GM12891 (cell line): Measurements from ENCODE around the gene ABCA1.
A peak's percentile ranks its signal among the peaks of the same experiment; 100 is the strongest.

Experiments
- DNase-seq: peaks from one replicate; pipeline ENCODE4 v3.0.0; 2011; ENCODE audit warnings: low spot score; ENCODE audit not compliant: insufficient read length
- FAIRE-seq: peaks from 2 replicates; lab custom pipeline; 2011; peaks lifted over from hg19 to GRCh38; lab: Jason Lieb, UNC
- PAX5 ChIP-seq: IDR thresholded peaks from 2 replicates; pipeline ENCODE4 v1.6.1; 2011; ENCODE audit warnings: low read length, moderate library complexity, mild to moderate bottlenecking; ENCODE audit not compliant: insufficient read depth, severe bottlenecking
- POLR2A ChIP-seq: IDR thresholded peaks from 2 replicates; pipeline ENCODE4 v1.6.1; 2011; ENCODE audit warnings: low read depth, low read length, control low read depth
- POLR2AphosphoS5 ChIP-seq: IDR thresholded peaks from 2 replicates; pipeline ENCODE4 v1.6.1; 2011; ENCODE audit warnings: low read depth, low read length, control low read depth
- POU2F2 ChIP-seq: IDR thresholded peaks from 2 replicates; pipeline ENCODE4 v1.6.1; 2011; ENCODE audit warnings: low read depth, mild to moderate bottlenecking, control low read depth, low read length, moderate library complexity
- SPI1 ChIP-seq: IDR thresholded peaks from 2 replicates; pipeline ENCODE4 v1.6.1; 2011; ENCODE audit warnings: low read depth, low read length, control low read depth
- TAF1 ChIP-seq: IDR thresholded peaks from 2 replicates; pipeline ENCODE4 v1.6.1; 2011; ENCODE audit warnings: low read depth, low read length, control low read depth

Gene ABCA1

DNA sequence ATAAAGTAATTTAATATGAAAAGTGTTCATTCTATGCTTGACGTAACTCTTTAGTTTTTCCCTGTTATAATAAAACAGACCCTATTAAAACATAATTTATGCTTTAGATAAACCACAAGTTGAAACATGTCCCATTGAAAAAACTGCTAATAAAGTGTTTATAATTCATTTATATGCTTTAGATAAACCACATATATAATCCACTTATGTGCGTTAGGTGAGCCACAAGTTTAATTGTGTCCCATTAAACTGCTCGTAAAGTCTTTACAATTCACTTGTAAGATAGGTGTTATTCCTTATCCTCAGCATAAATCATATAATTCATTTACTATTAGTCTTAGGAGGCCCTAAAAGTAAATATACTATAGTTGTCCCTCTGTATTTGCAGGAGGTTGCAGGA, 160.4 kb downstream of the ABCA1 start:
- FAIRE-seq (no peak), DNase-seq (no peak)
- no peak for TF ChIP-seq POLR2A
- TF ChIP-seq PAX5 = no peak

DNA sequence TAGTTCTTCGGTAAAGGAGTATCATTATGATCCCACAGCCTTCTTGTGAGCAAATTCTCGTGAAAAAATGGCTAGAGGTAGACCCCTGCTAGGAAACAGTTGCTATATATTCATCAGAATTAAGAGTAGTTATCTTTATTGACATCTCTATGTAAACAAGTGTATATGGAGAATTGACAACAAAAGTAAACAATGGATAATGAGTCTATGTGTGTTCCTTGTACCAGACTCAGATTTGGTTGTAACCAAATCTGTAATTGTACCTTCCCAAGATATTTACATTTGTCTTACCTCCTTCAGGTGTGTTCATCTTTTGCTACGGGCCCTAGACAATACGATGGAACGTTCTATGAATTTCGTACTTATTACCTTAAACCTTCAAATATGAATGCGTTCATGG, 161.9 kb downstream of the ABCA1 start:
- no peak for FAIRE-seq
- DNase-seq = no peak
- no peak for TF ChIP-seq SPI1
- TF ChIP-seq TAF1 = no peak
- TF ChIP-seq POLR2AphosphoS5 = no peak
- TF ChIP-seq POLR2A = no peak
- no peak for TF ChIP-seq PAX5
- no peak for TF ChIP-seq POU2F2

DNA sequence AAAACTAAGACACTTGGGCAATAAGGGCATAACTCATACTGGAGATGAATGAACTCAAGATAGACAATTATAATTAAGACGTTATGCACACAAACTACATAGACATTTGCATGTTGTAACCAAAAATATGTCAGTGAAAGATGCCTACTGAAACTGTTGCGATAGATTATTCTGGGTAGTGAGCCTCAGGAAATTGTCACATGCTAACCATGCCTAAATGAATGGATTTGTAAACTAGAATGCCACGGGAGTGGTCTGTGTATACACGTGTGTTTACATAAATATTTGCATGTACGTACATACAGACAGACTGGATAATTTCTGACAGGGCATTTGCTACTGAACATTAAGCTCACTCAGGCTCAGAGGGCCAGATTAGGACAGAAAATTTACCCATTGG, 162.8 kb downstream of the ABCA1 start:
- FAIRE-seq (peak; percentile 72), DNase-seq (no peak)
- TF ChIP-seq TAF1 = no peak
- TF ChIP-seq SPI1 = no peak
- TF ChIP-seq PAX5 = no peak
- no peak for TF ChIP-seq POU2F2
- TF ChIP-seq POLR2A = no peak
- no peak for TF ChIP-seq POLR2AphosphoS5

DNA sequence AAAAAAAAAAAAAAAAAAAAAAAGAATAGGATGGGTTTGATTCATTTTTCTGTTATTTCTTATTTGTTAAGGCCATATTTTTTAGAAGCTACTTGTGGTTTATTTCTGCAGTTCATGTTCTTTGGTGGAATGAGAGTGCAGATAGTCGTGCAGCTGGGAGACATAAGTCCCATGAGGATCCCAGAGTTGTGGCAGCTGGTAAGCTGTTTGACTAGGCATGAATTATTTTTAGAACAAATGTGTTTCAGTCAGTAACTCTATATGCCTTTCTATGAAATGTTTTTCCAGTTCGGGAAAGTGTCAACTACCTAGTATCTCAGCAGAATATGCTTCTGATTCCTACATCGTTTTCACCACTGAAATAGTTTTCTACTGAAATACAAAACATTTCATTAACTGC, 169.0 kb downstream of the ABCA1 start:
- FAIRE-seq (peak; percentile 69), DNase-seq (no peak)
- no peak for TF ChIP-seq POLR2A
- TF ChIP-seq TAF1 = no peak
- no peak for TF ChIP-seq PAX5
- no peak for TF ChIP-seq POLR2AphosphoS5
- TF ChIP-seq SPI1 = no peak
- TF ChIP-seq POU2F2 = no peak

DNA sequence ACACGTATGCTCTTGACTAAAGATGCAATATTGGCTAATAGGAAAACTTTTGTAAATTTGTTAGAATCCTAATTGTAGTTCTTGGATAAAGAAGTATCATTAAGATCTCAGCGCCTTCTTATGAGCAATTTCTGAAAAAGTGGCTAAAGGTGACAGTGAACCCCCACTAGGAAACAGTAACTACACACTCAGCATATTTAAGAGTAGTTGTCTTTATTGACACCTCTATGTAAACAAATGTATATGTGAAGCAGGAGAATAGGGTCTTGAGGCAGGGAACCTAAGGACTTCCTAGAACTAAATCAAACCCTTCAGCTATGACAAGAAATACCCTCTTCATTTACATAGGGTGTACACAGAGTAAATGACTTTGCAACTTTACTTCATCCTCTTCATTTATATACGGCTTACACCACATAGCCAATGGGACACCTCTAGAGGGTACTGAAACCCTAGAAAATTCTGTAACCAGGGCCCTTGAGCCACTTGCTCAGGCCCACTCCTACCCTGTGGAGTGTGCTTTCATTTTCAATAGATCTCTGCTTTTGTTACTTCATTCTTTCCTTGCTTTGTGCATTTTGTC, 177.7 kb downstream of the ABCA1 start:
- FAIRE-seq (no peak), DNase-seq (no peak)
- no peak for TF ChIP-seq PAX5
- TF ChIP-seq TAF1 = no peak

DNA sequence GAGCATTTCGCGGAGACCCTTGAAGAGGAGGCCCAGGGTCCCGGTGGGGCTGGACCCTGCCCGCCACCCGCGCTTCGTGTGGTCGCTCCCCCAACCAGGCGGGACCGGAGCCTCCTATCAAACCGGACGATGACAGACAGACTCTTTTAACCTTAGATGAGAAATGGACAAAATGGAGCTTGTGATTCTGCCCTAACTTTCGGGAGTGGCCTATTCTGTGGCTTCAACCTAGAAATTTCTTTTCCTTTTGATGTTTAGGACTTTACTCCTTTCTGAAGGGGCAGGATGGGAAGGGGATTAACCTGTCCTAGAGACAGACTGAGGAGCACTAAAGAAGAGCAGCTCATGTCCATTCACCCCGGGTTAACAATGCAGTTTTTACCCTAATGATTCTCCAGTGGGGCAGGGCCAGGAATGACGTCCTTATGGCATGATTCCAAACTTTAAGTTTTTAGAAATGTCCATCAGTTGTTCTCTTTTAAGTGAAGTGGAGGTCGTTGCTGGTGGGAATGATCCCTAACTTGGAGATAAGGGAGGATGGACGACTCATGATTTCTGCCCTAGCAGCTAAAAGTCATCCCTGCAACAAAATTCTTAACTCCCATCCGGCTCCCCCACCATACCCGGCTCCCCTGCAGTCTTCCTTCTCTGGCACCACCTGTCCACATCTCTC, 179.5 kb downstream of the ABCA1 start:
- FAIRE-seq (no peak), DNase-seq (no peak)
- TF ChIP-seq POU2F2 (no peak), PAX5 (no peak), POLR2A (no peak), SPI1 (no peak), POLR2AphosphoS5 (no peak), TAF1 (no peak)

DNA sequence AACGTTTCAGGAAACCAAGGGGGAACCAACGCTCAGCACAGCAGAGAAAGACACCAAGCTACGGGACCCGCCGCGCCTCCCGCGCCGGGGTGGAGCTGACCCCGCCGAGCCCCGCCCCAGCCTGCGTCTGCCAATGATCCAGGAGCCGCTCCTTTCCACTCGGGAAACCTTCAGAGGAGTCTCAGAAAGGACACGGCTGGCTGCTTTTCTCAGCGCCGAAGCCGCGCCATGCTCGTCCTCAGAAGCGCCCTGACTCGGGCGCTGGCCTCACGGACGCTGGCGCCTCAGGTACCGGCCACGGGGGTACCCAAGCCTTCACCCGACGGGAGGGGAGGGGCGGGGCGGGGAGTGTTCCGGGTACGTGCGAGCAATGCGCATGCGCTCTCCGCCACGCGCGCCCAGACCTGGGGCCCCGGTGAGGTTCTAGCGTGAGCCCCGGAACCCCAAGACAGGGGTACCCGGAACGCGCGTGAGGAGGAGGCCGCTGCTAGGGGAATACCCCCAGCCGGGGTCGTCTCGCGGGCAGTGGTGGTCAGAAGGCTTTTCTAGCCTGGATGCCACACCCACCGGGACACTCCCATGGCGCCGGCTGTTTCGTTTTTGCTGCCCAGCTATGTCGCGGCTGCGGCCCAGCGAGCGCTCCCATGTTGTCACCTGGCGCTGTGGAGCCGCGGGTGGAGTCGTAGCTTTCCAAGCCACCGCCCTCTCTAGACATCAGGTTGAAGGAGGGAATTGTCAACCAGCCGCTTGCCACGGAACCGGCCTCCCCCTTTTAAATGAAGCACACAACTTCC, 180.2 kb downstream of the ABCA1 start, which contains the start of gene NIPSNAP3A:
Gene NIPSNAP3A, plus strand, starts transcription at position 119 of the 794 bp plus-strand sequence. Its CDS starts 110 bp downstream, at position 229.
- TF ChIP-seq POLR2A = peak; percentile 43; the same call in 1 of the 2 replicates
- no peak for TF ChIP-seq POU2F2
- TF ChIP-seq PAX5 = peak; percentile 86
- peak; percentile 37; the same call in 1 of the 2 replicates for TF ChIP-seq TAF1
- TF ChIP-seq SPI1 = no peak
- TF ChIP-seq POLR2AphosphoS5 = peak; percentile 75; the same call in 1 of the 2 replicates
- FAIRE-seq (peak; percentile 83), DNase-seq (peak; percentile 67)

DNA sequence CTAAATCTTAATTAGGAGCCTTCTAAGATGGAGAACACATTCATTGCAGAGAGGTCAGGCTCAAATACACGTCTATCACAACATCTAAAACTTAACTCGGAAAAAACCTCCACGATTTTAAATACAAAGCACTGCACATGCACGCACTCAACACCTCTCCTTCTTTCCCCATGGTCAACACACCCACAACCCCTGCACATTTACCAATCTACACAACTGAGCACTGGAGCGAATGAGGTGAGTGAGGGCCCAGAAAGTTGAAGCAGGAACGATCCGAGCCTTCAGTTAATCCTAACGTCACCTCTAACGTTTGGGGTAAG, 180.8 kb downstream of the ABCA1 start:
- FAIRE-seq = peak; percentile 9
- TF ChIP-seq SPI1 (no peak), POLR2A (no peak), PAX5 (no peak), TAF1 (no peak), POLR2AphosphoS5 (no peak), POU2F2 (no peak)
- DNase-seq = no peak

DNA sequence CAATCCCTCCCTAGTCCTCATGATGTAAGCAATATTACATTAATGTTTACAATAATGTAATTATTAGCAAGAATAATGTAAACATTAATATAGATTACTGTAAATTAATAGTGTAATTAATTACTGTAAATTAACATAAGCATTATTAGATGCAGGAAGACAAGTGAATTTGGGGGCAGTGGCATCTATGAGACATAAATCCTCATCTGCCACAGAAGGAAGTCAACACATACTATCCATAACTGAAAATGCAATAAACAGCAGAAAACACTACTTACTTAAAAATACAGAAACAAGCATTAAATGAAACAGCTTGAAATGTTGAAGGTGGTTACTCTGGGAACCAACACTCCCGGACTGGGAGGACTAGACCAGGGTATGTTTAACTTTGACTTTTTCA, 181.2 kb downstream of the ABCA1 start:
- DNase-seq (no peak), FAIRE-seq (no peak)

DNA sequence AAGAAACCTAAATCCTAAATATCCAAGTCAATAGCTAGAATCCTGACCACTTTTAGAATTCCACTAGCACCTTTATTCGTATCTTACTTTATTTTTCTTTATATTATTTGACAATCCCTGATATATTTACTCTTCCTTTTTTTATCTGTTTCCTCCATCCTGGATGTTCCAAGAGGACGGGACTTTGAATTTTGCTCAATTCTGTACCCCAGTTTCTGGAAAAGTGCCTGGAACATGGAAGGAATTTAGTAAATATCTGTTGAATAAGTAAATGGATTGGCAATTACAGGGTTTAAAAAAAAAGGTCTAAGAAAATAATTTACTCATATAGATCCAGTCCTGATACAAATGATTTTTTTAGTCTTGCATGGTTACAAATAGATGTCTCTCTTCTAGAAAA, 181.7 kb downstream of the ABCA1 start:
- DNase-seq = no peak
- no peak for TF ChIP-seq POU2F2
- TF ChIP-seq POLR2A = no peak
- no peak for TF ChIP-seq PAX5
- TF ChIP-seq POLR2AphosphoS5 = no peak
- no peak for FAIRE-seq

More for the DNA sequence above, 181.2 kb downstream of the ABCA1 start:
- TF ChIP-seq SPI1 (no peak), POLR2AphosphoS5 (no peak), POU2F2 (no peak), TAF1 (no peak), PAX5 (no peak), POLR2A (no peak)
